ENCODE measurements around the gene PPP5C. TPM values are rescaled to one million over a fixed set of nuclear protein-coding genes. Genes with fewer than 3 reads are reported as not detected.

PPP5C gene
- total and polyA plus RNA-seq, 2 of the 8 experiments (the other 6 are each of a cell fraction or from before 2014, with no cell fraction given), result 112 to 156 TPM

GRCh38 chr19:46320559-46320958 is 26.3 kb upstream of the PPP5C start (continued):
- no peak for TF ChIP-seq BACH1 (IDR thresholded peaks at IDR 0.05; ENCODE audit: low read length)
- TF ChIP-seq SRF (IDR thresholded peaks at IDR 0.05; ENCODE audit: low read depth, low read length), result no peak
- no peak for TF ChIP-seq FOSL1 (IDR thresholded peaks at IDR 0.05; ENCODE audit: insufficient read depth, low read depth, low read length)
- no peak for TF ChIP-seq EP300 (IDR thresholded peaks at IDR 0.05; ENCODE audit: borderline replicate concordance in 1 of 2, low read depth in 2 of 2, low read length in 2 of 2)
- no peak for TF ChIP-seq TEAD4 (IDR thresholded peaks at IDR 0.05; ENCODE audit: low read depth, low read length)

All from H1 (cell line).